ENCODE results near the gene RIPPLY3.

RIPPLY3 gene

DNA sequence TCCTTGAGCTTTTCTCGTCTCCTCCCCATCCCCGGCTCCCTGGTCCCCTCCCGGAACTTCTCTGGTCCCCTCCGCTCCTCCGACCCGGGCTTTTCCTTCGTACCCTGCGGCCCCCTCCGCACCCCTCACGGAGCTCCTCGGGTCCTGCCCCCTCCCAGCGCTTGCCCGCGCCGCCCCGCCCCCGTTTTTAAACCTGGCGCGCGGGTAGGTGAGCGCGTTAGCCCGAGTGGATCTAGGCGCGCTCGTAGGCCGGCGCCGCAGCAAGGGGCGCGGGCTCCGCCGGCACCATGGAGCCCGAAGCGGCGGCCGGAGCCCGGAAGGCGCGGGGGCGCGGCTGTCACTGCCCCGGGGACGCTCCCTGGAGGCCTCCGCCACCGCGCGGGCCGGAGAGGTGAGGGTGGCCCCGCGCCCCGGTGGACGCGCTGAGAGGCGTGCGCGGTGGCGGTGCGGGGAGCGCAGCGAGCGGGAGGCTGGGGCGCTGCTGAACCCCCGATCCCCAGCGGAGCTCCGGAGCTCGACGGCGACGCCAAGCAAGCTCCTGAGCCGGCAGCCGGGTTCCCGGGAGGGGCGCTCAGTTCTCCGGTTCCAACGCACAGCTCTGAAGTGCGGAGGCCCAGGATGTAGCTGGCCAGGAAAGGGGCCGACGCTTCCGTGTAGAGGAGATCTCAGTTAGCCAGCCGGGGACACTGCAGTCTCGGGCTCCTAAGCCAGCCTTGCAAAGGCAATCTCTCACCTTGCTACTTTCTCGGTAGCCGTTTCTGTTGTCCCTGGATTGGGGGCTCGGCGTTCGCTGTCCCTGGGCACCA, at the start of gene RIPPLY3:
Gene RIPPLY3, plus strand, starts transcription at position 217 of the 806 bp plus-strand sequence. Its CDS starts 71 bp downstream, at position 288.
- peak; percentile 7 for DNase-seq

DNA sequence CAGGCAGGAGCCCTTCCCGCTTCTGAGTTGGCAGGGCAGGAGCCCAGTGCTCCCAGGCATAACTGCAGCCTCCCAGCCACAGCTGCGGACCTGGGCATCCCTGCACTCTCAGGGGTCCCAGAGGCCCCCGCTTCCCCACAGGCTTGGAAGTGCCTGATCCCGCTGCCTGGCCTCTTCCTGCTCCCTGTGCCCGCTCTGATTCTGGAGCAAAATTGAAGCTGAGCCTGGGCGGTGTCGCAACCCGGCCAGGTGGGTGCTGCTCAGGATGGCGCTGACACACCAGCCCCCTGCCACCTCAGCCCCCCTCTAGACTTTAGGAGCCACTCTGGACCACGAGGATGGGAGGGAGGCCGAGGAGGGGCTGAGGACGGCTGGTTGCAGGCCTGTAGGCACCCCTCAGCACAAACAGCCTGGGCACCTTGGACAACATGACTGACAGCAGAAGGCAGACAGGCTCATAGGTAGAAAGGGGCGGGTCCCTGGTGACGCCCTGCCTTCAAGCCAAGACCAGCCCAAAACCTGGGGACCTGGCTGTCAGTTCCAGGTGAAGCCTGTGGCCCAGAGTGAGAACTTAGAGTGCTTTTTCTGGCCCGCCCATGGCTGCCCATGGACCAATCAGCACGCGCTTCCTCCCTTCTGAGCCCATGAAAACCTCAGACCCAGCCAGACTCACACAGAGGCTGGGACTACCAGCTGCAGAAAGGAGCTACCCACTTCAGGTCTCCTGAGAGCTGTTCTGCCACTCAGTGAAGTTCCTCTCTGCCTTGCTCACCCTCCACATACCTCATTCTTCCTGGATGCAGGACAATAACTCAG, 47.3 kb upstream of the RIPPLY3 start:
- DNase-seq: no peak

- DNase-seq: no peak
These were observed 45.7 kb upstream of the RIPPLY3 start for GRCh38 chr21:36960676-36961284.

- no peak for DNase-seq
These were observed 44.3 kb upstream of the RIPPLY3 start for GRCh38 chr21:36962098-36962780.

DNA sequence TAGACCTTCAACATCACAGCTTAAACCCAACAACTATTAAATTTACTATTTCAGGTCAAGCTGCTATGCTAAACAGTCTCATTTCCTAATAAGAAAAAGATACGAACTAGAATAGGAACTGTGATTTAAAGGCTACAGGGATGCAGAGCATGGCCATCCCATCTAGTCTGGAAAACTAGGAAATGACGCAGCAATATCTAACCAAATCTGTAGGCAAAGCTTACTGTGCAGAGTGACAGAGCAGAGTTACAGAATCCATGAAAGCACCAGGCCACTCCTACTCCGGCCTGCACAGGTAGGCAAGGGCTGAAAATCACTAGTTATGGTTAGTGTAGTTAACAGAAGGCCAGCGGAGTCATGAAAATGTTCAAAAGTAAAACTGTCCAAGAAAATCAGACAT, 42.1 kb upstream of the RIPPLY3 start:
- no peak for DNase-seq

DNA sequence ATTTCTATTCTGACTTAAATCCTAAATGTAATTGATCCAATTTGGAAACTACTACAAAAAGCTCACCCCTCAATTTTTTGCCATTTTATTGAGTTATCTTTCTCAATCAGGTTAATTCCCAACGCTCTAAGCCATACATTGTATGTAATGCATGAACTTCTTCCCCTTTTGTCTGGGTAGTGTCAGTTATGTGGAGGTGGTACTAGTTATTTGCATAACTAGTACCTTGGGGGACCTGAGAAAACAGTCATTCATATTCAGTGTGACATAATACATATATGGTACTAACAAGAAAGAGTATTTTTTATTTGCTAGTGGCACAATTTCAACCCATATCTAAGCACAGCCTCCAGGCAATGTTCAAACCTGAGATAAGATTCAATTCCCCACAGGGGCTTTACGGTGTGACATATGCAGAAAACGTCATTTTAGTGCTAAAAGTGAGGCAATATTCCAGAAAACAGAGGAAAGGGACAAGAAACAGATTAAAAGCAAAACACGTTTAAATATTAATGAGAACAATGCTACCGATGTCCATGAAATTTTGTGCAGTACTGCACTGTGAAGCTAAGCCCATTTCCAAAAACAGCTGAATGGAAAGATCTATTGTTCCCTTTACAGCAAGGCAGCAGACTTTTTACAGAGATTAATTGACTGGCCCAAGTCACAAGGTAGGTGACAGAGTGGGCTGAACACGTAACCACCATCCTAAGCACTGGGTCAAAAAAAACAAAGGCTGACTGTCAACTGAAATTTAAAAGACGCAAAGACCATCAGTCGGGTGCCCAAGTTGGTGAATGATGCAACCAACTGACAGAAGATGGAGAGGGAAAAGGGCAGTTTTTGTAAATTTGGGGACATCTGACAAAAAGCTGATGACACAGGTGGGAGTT, 41.4 kb upstream of the RIPPLY3 start:
- DNase-seq: no peak

DNA sequence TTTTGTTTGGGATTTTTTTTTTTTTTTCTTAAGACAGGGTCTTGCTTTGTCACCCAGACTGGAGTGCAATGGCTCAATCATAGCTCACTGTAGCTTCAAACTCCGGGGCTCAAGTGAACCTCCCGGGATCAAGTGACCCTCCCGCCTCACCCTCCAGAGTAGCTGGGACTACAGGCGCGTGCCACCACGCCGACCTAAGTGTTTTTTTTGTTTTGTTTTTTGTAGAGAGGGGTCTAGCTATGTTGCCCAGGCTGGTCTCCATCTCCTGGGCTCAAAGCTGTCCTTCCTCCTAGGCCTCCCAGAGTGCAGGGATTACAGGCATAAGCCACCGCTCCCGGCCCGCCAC, 40.8 kb upstream of the RIPPLY3 start:
- no peak for DNase-seq

- DNase-seq: peak; percentile 46
These were observed 40.3 kb upstream of the RIPPLY3 start, which contains the start of gene HLCS for GRCh38 chr21:36966066-36966820. HLCS (minus strand) TSS chr21:36966669; CDS start chr21:36966638, 31 bp downstream.

DNA sequence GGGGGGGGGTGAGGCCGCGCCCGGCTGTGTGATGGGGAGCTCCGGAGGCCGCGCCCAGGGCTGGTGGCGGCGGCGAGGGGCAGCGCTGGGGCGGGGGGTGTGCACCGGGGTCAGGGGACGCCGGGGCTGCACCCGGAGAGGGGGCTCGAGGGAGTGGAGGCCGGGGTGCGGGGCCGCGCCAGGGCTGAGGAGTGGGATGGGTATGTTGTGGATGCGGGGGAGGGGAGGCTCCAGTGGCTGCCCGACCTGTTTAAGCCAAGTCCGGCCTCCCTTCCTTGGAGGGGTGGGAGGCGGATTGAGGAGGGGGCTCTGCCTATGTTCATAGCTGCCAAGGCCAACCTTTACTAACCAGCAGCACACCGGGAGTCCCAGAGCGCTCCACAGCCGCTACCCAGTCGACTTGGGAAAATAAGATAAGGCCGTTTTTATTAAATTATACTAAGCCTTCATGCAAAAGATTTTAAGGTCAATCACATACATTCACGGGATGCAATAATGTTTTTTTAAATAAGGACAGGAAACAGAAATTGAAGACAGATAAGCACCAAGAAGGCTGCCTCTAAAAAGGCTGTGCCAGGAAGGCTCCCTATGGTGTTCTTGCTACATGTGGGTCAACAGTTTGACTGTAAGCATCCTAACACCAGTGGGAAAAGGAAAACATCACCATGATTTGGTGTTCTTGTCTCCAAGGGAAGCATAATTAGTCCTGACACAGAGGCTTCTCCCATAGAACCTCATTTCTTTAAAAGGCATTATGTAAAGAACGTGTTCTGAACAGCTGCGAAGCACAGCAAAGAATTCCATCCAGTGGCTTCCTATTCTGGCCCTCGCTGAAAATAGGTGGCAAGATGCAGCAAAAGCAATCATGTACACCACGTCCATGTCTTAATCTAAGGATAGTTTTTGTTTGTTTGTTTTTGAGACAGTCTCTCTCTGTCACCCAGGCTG, 39.4 kb upstream of the RIPPLY3 start:
- no peak for DNase-seq

DNA sequence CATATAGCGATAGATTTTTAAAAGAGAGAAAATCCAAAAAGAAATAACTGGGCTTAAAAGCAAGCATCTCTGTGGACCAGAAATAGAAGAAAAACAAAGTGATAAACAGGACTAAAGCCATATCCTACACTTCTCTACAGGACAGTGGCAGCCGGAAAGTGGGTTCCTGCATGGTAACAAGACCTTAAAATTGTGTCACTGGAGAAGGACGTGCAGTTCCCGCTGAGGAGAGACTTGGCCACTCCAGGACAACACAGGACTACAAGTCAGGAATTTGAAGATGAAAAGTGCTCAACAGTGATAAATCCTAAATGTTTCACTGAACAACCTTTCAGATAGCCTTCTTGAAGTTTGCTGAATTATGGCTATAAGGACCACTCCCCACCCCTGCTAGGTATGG, 38.1 kb upstream of the RIPPLY3 start:
- DNase-seq: no peak

DNA sequence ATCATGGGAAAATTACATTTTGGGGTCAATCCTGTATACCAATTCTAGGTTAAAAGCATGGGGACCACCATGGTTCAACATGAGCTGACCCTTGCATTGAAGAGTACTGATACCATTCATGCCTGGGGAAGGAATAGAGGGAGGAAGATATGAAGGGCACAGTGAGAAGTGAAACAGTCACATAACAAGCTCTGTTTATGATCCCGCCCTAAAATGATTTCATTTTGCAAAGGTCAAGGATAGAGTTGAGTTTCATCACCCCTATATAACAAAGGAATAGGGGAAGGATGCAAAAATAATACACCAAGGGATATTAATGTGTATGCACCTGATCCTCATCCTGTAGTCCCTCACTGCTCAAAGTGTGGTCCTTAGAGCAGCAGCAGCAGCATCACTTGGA, 37.5 kb upstream of the RIPPLY3 start:
- DNase-seq: no peak

- DNase-seq: no peak
These were observed 32.3 kb upstream of the RIPPLY3 start for GRCh38 chr21:36973986-36974850.

GRCh38 chr21:36974851-36975192, 31.7 kb upstream of the RIPPLY3 start:
- no peak for DNase-seq

DNA sequence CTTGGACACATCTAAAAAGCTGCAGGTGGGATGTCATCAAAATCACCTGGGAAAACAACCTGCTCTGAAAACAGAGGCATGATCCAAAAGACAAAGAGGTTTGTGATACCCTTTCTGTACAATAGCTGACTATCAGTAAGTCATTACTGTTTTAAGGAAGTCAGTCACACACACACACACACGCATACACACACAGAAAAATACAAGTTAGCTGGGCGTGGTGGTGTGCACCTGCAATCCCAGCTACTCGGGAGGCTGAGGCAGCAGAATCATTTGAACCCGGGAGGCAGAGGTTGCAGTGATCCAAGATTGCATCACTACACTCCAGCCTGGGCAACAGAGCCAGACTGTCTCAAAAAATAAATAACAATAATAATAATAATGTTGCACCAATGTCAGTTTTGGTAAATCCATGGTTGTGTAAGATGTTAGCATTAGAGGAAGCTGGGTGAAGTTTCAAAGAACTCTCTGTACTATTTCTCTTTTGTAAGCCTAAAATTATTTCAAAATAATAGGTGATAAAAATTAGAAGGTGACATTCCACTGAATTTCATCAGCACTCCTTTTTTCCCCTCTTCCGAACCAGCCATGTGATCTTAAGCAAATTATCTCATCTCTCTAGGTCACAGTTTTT, 30.2 kb upstream of the RIPPLY3 start:
- DNase-seq: no peak

DNA sequence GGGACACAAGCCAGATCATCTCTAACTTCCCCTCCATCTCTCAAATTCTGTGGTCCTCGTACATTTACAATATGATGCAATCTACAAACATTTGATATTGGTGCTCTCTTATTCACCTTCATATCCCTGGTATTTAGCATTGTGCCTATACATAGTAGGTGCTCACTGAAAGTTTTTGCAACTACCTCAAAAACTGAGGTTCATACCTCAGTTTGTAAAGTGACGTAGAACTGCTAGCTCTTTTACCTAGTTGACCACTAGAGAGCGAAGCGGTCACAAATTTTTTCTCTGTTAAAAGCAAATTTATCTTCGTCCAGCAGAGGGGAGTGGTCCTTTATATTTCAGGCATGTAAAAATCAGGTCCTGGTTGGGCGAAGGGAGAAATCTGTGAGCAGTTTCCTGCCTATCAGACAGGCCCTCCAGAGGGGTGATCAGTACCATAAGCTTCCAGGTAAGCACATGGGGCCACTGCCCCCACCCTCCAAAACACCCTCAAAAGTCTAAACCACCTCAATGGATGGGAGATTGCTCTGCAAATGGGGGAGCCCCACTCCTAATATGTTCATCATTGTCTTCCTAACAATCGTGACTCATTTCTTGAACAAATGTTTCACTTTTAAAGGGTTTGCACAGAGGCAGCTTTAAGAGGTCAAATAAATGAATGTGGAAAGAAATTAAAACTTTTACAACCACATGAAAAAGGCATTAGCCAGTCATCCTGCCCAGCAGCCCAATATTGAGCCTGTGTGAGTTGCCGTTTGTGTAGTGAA, 29.4 kb upstream of the RIPPLY3 start:
- peak; percentile 44 for DNase-seq

- DNase-seq: peak; percentile 30
These were observed 26.0 kb upstream of the RIPPLY3 start for GRCh38 chr21:36980280-36981048.

- DNase-seq: no peak
These were observed 25.5 kb upstream of the RIPPLY3 start for GRCh38 chr21:36981049-36981391.

Data from DMS153 (cell line).